NCI-H2081 (cell line): ENCODE results near the gene FAM204A.

ENCODE experiments used
- DNase-seq, 2 experiments: peaks; one replicate each; lab custom pipeline; 2025; lab: John Stamatoyannopoulos, UW

Gene FAM204A

DNA sequence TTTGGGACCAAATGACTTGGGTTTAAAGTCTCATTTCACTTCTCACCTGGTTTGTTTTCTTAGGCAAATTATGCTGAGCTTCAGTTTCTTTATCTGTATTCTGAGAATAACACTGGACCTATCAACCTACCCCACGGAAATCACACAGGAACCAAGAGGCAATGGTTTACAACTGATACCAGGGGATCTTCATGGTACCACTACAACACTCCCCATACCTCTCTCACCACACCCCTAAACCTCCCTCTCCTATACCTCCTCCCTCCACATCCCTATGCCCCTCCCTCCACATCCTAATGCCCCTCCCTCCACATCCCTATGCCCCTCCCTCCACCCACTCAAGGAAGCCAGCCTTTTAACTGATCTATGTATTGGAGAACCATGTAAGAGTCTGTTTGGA is 9.9 kb downstream of the FAM204A start:
- DNase-seq, result no peak

- DNase-seq, result no peak
These were observed 11.6 kb downstream of the FAM204A start for GRCh38 chr10:118330295-118331076.

GRCh38 chr10:118324140-118324539 is 18.0 kb downstream of the FAM204A start:
- DNase-seq, result no peak

- DNase-seq, result no peak
These were observed 20.2 kb downstream of the FAM204A start for GRCh38 chr10:118321724-118322575.

DNA sequence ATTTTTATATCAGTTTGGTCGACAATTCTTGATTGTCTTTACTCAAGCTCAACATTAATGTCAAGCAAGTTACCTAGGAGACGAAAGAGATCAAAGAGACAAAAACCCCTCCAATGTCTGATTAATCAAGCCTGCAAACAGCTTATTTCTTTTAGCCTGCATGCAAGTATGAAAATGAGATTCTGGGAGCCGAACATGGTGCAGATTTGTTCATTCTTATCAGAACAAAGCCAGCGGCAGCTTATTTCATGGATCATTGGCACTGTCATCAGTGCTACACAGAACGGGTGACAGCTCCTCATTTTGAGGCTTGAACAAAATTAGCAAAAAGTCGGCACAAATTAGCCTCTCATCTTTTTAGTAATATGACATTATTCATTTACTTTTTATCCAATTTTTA is 26.5 kb downstream of the FAM204A start:
- DNase-seq, result no peak

DNA sequence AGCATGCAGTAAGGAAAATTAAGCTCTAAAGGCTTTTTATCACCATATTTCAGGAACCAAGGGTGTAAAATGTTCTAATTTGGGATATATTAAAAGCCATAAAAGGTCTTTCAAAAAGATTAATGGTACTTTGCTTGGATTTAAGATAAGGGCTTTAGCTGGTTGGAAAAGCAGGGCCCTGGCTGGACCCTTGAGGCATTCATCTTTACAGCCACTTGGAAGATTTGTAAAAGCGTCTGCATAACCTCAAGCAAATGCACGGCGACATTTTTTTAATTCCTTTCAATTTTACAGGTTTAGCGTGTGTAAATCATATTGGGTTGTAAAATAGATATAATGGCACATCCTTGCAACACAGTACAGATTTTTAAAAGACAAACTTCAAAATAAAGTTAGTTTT is 27.2 kb downstream of the FAM204A start:
- DNase-seq, result no peak

- no peak for DNase-seq
These were observed 30.6 kb downstream of the FAM204A start for GRCh38 chr10:118311505-118311904.

DNA sequence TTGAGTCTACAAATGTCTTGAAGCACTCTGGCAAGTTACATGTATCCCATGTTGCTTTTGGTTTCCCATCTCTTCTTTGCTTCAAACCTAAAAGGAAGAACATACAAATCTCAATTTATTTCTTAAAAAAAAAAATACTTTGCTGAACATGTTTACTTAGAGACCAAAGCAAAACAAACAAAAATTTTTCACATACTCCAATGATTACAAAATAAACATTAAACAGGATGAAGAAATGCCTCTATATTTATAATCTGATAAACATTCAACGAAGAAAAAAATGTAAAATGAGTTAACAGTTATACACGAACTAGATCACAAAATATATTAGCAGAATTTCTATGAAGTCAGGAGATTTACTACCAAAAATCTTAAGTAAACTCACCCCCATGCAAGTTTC is 31.3 kb downstream of the FAM204A start:
- DNase-seq, result no peak

- no peak for DNase-seq
These were observed 32.2 kb downstream of the FAM204A start for GRCh38 chr10:118309911-118310310.

- no peak for DNase-seq
These were observed 33.5 kb downstream of the FAM204A start for GRCh38 chr10:118308664-118309063.

- peak in 1 of 2 experiments; percentile 9 for DNase-seq
These were observed 34.3 kb downstream of the FAM204A start for GRCh38 chr10:118307859-118308258.

DNA sequence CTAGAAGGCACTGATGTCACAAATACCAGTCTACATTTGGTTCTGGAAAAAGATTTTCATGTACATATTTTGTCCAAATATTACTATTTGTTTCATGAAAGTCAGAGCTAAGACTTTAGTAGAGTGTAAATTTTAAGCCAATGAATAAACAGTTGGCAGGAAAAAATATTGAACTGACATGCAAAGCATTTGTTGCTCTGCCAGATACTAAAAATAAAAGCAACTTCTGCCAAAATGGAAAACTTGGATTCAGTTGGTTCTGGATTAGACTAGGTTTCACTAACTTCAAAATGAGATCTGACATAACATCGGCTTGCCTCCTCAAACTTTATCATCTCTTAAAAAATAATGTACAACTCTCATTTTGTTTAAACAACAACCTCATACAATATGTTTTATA is 34.9 kb downstream of the FAM204A start:
- DNase-seq, result no peak

DNA sequence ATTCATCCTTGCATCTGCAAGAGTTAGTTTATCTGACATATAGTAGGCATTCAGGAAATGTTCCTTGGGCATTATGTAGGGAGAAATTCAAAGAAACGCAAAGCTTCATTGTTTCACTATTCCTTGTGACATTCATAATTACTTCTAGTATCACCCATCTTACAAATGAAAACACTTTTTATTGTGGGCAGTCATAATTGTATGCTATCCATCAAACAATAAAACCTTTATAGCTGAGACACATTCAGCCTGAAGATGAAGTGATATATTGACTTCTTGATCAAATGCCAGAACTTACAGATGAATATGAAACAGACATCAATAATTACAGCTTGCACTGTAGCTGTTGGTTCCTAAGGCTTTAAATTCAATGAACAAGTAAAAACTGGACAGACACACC is 36.4 kb downstream of the FAM204A start:
- peak in 1 of 2 experiments; percentile 59 for DNase-seq

DNA sequence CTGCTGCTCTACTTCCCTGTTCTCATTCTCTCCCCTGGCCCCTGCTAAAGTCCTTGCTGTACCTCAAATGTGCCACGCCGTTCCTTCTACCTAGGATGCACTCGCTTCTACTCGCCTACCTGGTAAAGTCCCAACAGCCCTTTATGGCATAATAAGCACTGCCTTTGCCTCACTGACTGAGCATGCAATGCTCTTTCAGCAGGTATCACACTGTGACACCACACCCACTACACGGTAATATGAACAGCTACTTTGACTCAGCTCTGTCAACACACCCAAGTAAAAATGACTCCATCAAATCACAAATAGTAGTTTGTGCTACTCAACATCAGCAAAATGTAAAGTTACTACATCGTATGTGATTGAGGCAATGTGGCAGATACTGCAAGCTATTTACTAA is 37.6 kb downstream of the FAM204A start:
- no peak for DNase-seq

- no peak for DNase-seq
These were observed 40.9 kb downstream of the FAM204A start for GRCh38 chr10:118301211-118301610.

- DNase-seq, result peak in 1 of 2 experiments; percentile 21
These were observed 41.8 kb downstream of the FAM204A start for GRCh38 chr10:118300320-118300719.

DNA sequence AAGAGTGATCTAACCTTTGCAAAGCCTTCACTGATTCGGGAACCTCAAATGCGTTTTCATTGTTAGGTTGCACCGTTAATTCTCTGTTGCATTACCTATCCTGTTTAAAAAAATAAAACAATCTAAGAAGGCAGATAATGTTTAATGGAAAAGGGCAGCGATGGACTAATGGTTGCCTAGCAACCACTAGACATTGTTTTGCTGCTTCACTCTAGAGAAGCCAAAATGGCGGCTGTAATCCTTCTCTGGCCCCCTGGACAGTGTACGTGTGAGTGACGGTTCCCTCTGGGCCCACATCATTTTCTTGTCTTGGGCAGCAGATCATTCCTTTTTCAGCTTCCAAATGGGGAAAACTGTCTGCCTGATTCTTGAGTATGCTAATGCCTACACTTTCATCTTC is 43.3 kb downstream of the FAM204A start:
- no peak for DNase-seq

GRCh38 chr10:118291122-118291521 is 51.0 kb downstream of the FAM204A start:
- DNase-seq, result no peak

DNA sequence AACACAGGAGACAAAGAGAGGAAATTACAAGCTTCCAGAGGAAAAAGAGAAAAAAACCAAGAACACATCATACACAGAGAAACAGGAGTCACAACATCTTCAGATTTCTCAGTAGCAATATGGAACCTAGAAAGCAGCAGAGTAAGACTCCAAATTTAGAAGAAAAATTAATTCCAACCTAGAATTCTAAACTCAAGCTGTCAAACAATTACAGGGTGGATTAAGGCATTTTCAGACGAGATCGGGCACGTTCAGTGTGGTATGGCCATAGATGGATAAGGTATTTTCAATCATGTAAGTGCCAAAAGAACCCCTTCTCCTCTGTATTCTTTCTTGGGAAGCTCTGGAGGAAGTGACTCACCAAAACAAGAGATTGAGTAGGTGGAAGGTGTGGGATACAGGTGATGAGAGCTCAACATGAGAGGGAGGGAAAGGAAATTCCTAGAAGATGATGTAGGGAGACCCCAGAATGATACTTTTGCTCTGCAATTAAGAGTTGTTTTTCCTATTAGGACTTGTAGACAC is 51.6 kb downstream of the FAM204A start:
- no peak for DNase-seq

DNA sequence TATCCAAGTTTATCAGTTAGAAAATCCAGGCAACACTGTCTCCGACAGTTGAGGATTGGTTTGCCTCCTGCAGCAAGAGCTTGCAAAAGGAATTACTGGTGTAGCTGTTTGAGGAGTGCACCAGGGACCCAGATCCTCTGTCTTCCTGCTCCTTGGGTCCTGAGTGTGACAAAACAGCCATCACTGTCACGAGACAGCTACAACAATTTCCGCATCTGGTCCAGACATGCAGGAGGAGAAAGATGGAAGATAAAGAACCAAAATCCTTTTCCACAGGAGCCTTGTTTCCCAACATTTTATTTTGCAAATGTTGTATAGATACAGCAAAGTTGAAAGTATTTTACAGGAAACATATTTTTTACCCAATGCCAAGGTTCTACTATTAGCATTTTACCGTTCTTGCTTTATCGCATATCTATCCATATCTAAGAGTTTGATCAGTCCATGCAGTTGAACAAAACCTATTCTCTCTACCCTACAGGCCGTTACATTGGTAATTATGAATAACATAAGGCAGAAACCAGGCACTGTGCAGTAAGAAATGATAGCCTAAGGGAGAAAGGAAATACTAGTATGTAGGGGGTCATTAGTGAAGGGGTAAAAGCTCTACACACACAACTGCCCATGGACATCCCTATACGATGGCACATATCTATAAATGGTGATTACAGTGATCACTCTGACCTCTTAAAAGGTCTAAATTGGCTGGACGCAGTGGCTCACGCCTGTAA is 54.9 kb downstream of the FAM204A start:
- no peak for DNase-seq

DNA sequence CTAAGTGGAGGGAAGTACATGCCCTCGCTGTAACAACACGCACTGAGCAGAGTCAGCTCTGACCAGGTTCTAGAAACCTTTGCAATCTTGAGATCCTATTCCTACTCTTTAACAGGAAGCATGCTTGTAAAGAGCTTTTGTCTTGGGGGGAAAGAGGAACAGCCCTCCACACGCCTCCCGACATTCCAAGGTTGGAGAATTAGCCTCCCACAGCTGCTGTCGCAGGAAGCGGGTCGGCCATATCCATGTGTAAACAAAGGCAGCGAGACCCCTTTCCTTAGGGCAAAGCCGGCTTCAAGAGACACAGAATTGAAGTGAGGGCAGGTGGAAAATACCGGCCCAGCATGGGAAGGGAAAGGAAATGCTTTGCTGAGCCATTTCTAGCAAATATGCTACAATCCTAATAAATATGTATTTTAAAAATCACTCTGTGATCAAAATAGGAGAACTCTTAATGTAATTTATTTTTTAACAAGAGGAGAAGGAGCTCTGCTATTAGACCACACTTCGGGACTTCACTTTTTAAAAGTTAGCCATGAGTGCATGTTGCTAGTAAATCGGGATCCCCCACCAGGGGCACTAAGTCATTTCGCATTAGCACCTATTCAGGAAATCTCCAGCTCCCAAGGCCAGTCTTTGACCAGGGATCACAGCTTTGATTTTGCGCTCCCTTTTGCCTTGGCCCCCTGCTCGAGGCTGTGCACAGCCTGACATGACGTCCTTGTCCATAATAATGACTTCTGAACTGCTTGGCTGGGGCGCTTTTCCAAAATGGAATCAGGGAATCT is 55.9 kb downstream of the FAM204A start:
- DNase-seq, result no peak
